ENCODE results near the gene KRTAP22-1.

The KRTAP22-1 gene

GRCh38 chr21:30625449-30626165, 24.7 kb downstream of the KRTAP22-1 start:
- no peak for DNase-seq (ENCODE audit: low spot score)

DNA sequence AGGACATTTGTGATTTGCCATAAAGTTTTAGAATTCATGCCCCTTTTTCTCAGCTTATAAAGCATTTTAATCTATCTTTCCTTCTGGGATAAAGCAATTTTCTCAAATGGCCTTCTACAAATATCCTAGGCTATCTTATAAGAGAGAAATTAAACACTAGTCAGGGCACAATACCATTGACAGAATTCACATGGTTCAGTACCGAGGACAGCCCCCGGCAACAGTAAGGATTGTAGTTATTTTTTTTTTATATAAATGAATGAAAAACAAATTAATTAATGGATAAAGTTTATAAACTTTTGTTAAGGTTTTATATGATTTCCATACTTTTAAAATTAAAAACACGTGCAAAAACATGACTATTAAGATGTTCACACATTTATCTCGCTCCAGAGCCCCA, 27.2 kb downstream of the KRTAP22-1 start:
- no peak for DNase-seq (ENCODE audit: low spot score)

- no peak for DNase-seq (ENCODE audit: low spot score)
Observed at GRCh38 chr21:30629200-30629599, 28.3 kb downstream of the KRTAP22-1 start.

- DNase-seq (ENCODE audit: low spot score) = no peak
Observed at GRCh38 chr21:30634906-30635305, 34.0 kb downstream of the KRTAP22-1 start, which contains the start of gene KRTAP20-2. Gene KRTAP20-2, plus strand, starts transcription at chr21:30635206. Its CDS starts 58 bp downstream, at chr21:30635264.

DNA sequence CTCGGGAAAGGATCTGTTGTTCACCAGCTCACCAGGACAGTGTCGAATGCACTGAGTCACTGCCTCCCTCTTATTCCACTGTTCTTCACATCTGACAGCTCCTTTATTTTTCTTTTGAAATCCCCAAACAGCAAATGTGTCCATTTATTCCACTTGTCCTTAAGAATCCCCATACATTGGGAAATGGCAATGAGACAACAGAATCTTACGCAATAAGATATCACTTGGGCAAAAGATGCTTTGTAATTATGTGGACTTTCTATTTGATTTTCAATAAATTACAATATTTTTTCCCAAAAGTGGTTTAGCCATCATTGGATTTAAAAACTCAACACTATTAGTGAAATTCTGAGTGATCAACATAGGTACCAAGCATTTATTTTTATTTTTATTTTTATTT, 37.8 kb downstream of the KRTAP22-1 start:
- no peak for DNase-seq (ENCODE audit: low spot score)

- no peak for DNase-seq (ENCODE audit: low spot score)
Observed at GRCh38 chr21:30642564-30642963, 41.7 kb downstream of the KRTAP22-1 start, which contains the start of gene KRTAP20-3. Gene KRTAP20-3, plus strand, starts transcription at chr21:30642864.

- DNase-seq (ENCODE audit: low spot score) = no peak
Observed at GRCh38 chr21:30646904-30647414, 46.1 kb downstream of the KRTAP22-1 start.

Measured in germinal center (tissue), 1 donor.